DMS 273 treated with DMSO at 0.1 percent for 48 hours (cell line): ENCODE data around the gene PDLIM7.

Source experiments
- DNase-seq: peaks from one replicate; lab custom pipeline; 2025; lab: John Stamatoyannopoulos, UW

Gene PDLIM7

GRCh38 chr5:177455661-177456590 is 41.5 kb downstream of the PDLIM7 start:
- DNase-seq: peak; percentile 65

- DNase-seq: peak; percentile 70
Observed at GRCh38 chr5:177455036-177455660, 42.3 kb downstream of the PDLIM7 start.

GRCh38 chr5:177454397-177455035 is 42.9 kb downstream of the PDLIM7 start:
- DNase-seq: peak; percentile 70

- no peak for DNase-seq
Observed at GRCh38 chr5:177453852-177454396, 43.5 kb downstream of the PDLIM7 start.

- no peak for DNase-seq
Observed at GRCh38 chr5:177452688-177453638, 44.4 kb downstream of the PDLIM7 start.

GRCh38 chr5:177450667-177451424 is 46.6 kb downstream of the PDLIM7 start:
- no peak for DNase-seq

- DNase-seq: no peak
Observed at GRCh38 chr5:177449140-177450061, 48.0 kb downstream of the PDLIM7 start.

- DNase-seq: no peak
Observed at GRCh38 chr5:177448244-177448950, 49.0 kb downstream of the PDLIM7 start.

GRCh38 chr5:177447611-177448243 is 49.7 kb downstream of the PDLIM7 start:
- DNase-seq: no peak

- DNase-seq: no peak
Observed at GRCh38 chr5:177447066-177447610, 50.3 kb downstream of the PDLIM7 start.

GRCh38 chr5:177446200-177447065 is 51.0 kb downstream of the PDLIM7 start, which contains the start of gene PRR7:
Gene PRR7 (plus strand): TSS chr5:177446814. CDS start chr5:177455068, 8,254 bp downstream.
- peak; percentile 49 for DNase-seq

- no peak for DNase-seq
Observed at GRCh38 chr5:177445917-177446199, 51.5 kb downstream of the PDLIM7 start.

GRCh38 chr5:177445052-177445916 is 52.1 kb downstream of the PDLIM7 start:
- no peak for DNase-seq

- no peak for DNase-seq
Observed at GRCh38 chr5:177444106-177445051, 53.0 kb downstream of the PDLIM7 start.
